Progenitor cell of endocrine pancreas (in vitro differentiated cells): ENCODE measurements around the gene PAK5. TPM values are rescaled to one million over a fixed set of nuclear protein-coding genes. Genes with fewer than 3 reads are reported as not detected.

ENCODE experiments used
- DNase-seq: peaks from one replicate; pipeline ENCODE4 v3.0.0; 2021; ENCODE audit warnings: low spot score; ENCODE audit not compliant: unreplicated experiment
- H3K27ac Mint-ChIP-seq: 2 replicates; pipeline ENCODE4 v1.8.0; 2021; ENCODE audit warnings: mild to moderate bottlenecking, moderate library complexity, mixed read lengths
- H3K27me3 Mint-ChIP-seq: 2 replicates; pipeline ENCODE4 v1.8.0; 2021; ENCODE audit warnings: mixed read lengths
- H3K36me3 Mint-ChIP-seq: 2 replicates; pipeline ENCODE4 v1.8.0; 2022; ENCODE audit warnings: mixed read lengths; ENCODE audit not compliant: insufficient read depth
- H3K4me1 Mint-ChIP-seq: 2 replicates; pipeline ENCODE4 v1.8.0; 2021; ENCODE audit warnings: low read depth, mixed read lengths
- H3K4me3 Mint-ChIP-seq: 2 replicates; pipeline ENCODE4 v1.8.0; 2021; ENCODE audit warnings: low read depth, mild to moderate bottlenecking, moderate library complexity, mixed read lengths
- H3K9me3 Mint-ChIP-seq: 2 replicates; pipeline ENCODE4 v1.8.0; 2021; ENCODE audit warnings: low read depth, mixed read lengths
- total RNA-seq: library from RNA; stranded (reverse); gene quantifications from 2 replicates; pipeline ENCODE4 v1.2.1, GENCODE V29; 2021
- TF ChIP-seq, protein P1 (sequence below): fragments of 200-600 bp; sonication (generic); IDR thresholded peaks from one replicate; pipeline ENCODE4 v1.5.0; 2021; ENCODE audit warnings: antibody characterized with exemption, mild to moderate bottlenecking; ENCODE audit not compliant: unreplicated experiment

The PAK5 gene
- total RNA-seq, 1 donor from 2014 or later = 12.2 TPM

DNA sequence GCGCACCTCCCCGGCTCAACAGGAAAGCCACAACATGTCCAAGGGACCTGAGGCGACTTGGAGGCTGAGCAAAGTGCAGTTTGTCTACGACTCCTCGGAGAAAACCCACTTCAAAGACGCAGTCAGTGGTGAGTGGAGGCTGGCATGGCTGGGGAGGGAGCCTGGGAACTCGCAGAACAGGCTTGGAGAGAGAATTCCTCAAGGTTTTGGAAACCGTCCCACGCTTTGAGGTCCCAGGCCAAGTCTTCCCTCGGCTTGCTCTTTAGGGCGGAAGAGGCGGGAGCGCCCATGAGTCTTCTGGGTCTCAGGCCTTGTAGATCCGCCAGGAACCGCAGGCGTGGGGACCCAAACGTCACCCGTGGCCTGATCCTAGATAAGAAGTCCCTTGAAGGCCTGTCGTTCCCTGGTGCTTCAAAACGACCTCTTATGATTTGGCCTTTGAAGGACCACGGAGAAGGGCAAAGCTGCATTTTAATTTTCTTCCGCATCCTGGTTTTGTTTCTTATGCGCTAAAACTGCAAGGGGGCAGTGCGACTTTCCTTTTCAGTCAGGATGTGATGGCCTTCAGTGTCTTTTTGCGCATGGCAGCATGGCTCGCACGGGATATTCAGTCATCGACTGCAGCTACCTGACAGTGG lies 322.5 kb downstream of the PAK5 start:
- H3K9me3 Mint-ChIP-seq = no peaks in the 10 kb centered on the region
- no peak overlapping the region for H3K27ac Mint-ChIP-seq
- H3K4me1 Mint-ChIP-seq = peaks cover 13% of the 10 kb centered on the region
- H3K4me3 Mint-ChIP-seq = peak overlapping the region; percentile 62
- peaks cover 86% of the 10 kb centered on the region for H3K27me3 Mint-ChIP-seq
- DNase-seq = no peak
- TF ChIP-seq, protein P1, sequence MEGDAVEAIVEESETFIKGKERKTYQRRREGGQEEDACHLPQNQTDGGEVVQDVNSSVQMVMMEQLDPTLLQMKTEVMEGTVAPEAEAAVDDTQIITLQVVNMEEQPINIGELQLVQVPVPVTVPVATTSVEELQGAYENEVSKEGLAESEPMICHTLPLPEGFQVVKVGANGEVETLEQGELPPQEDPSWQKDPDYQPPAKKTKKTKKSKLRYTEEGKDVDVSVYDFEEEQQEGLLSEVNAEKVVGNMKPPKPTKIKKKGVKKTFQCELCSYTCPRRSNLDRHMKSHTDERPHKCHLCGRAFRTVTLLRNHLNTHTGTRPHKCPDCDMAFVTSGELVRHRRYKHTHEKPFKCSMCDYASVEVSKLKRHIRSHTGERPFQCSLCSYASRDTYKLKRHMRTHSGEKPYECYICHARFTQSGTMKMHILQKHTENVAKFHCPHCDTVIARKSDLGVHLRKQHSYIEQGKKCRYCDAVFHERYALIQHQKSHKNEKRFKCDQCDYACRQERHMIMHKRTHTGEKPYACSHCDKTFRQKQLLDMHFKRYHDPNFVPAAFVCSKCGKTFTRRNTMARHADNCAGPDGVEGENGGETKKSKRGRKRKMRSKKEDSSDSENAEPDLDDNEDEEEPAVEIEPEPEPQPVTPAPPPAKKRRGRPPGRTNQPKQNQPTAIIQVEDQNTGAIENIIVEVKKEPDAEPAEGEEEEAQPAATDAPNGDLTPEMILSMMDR = no peak
- H3K36me3 Mint-ChIP-seq = no peaks in the 10 kb centered on the region

DNA sequence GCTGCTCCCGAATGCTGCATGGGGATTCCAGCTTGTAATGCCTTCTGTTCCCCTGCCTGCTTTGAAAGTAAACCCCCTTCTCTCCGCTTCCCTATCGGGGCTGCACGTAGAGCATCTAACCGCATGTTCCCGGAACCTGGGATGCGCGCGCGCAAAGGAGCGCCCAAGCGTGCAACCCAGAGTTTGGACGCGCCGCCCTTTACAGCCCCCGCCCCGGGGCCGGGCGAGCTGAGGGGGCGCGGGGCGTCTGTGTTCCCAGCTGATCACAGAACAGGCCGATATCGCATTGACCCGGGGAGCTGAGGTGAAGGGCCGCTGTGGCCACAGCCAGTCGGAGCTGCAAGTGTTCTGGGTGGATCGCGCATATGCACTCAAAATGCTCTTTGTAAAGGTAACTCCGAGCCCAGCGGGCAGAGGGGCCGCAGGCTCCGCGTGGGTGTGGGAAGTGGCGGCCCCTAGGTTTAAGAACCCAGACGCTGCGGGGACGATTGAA lies 323.1 kb downstream of the PAK5 start:
- no peak for DNase-seq

DNA sequence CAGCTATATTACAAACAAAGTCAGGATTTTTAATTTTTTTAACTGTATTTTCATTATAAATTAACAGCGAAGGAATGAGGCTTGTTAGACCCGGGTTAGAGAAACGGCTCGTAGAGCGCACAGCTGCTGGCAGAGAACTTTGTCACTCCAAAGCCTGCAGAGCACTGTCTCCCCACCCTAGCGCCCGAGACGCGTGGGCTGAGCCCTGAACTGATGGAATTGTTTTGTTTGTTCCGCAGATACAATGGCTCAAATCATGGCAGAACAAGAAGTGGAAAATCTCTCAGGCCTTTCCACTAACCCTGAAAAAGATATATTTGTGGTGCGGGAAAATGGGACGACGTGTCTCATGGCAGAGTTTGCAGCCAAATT lies 323.7 kb downstream of the PAK5 start:
- Mint-ChIP-seq H3K36me3 (no peaks in the 10 kb centered on the region), H3K27ac (no peak overlapping the region), H3K27me3 (peaks cover 91% of the 10 kb centered on the region), H3K4me3 (peak overlapping the region; percentile 14), H3K9me3 (no peaks in the 10 kb centered on the region), H3K4me1 (peaks cover 13% of the 10 kb centered on the region)
- DNase-seq = no peak
- TF ChIP-seq, protein P1 = no peak

More for the DNA sequence above, 323.1 kb downstream of the PAK5 start:
- no peaks in the 10 kb centered on the region for H3K36me3 Mint-ChIP-seq
- TF ChIP-seq, protein P1 = no peak
- H3K27me3 Mint-ChIP-seq = peaks cover 87% of the 10 kb centered on the region
- no peak overlapping the region for H3K27ac Mint-ChIP-seq
- H3K4me3 Mint-ChIP-seq = peak overlapping the region; percentile 62
- no peaks in the 10 kb centered on the region for H3K9me3 Mint-ChIP-seq
- peaks cover 13% of the 10 kb centered on the region for H3K4me1 Mint-ChIP-seq

DNA sequence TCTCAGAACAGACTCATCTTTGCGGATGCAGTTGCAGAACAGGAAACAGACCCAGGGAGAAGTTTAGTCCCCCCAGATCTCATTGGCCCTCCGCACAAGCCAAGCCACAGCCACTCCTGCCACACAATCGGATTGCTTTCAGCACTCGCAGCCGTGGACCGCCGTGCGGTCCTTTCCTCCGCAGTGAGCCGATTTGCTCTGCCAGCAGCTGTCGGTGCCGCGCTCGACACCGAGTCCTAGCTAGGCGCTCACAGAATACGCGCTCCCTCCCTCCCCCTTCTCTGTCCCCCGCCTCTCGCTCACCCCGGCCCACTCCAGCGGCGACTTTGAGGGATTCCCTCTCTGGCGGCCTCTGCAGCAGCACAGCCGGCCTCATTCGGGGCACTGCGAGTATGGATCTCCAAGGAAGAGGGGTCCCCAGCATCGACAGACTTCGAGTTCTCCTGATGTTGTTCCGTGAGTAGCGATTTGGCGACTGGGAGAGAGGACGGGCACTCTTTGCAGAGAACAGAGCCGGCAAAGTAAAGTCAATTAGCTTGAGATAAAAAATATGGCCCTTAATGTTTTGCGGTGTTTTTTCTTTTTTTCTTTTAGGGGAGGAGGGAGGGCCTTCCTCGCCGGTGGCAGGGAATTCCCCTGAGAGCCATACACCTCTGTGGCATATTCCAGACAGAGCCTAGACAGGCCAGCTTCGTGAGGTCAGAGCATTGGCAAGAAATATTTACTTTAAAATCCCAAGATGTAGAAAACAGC lies 324.2 kb downstream of the PAK5 start, which contains the start of gene LAMP5:
Gene LAMP5, plus strand, starts transcription at position 130 of the 753 bp plus-strand sequence. Its CDS starts 263 bp downstream, at position 393.
- Mint-ChIP-seq H3K27ac (no peak within 1 kb of the TSS), H3K27me3 (peaks cover 91% of the 10 kb centered on the region), H3K4me3 (peak within 1 kb of the TSS; percentile 65), H3K36me3 (no peaks in the 10 kb centered on the region), H3K9me3 (no peaks in the 10 kb centered on the region), H3K4me1 (peaks cover 13% of the 10 kb centered on the region)
- peak; percentile 45 for DNase-seq
- TF ChIP-seq, protein P1 = no peak

DNA sequence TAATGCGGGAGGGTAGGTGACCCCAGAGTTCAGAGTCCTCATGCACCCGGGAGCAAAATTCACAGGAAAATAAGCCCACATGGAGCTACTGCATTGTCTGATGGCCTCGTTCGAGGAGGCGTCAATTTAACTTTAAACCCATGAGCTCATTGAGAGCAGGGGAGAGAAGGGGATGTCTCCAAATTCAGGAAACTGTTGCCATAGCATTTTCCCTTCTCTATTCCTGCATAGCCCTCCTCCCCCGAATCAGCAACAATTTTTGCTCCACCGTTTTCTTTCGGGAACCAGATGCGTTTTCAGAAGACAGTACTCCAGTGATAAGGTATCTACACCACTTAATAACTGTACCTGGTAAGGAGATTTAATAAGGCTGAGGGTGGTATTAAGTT lies 324.8 kb downstream of the PAK5 start:
- no peaks in the 10 kb centered on the region for H3K36me3 Mint-ChIP-seq
- H3K9me3 Mint-ChIP-seq = no peaks in the 10 kb centered on the region
- no peak overlapping the region for H3K27ac Mint-ChIP-seq
- DNase-seq = no peak
- TF ChIP-seq, protein P1 = no peak
- H3K4me1 Mint-ChIP-seq = peaks cover 13% of the 10 kb centered on the region
- no peak overlapping the region for H3K4me3 Mint-ChIP-seq
- H3K27me3 Mint-ChIP-seq = peaks cover 95% of the 10 kb centered on the region
